NCI-H146 treated with DMSO at 0.1 percent for 48 hours (cell line): ENCODE measurements around the gene KRTAP10-8.
A peak's percentile ranks its signal among the peaks of the same experiment; 100 is the strongest.
"Not testable (repeated sequence)": the region's sequence is repeated elsewhere in the genome, so short reads cannot be mapped to it uniquely, and the experiment has no call there.

Experiments
- DNase-seq: peaks from one replicate; lab custom pipeline; 2025; ENCODE audit not compliant: unreplicated experiment; lab: John Stamatoyannopoulos, UW

The KRTAP10-8 gene

DNA sequence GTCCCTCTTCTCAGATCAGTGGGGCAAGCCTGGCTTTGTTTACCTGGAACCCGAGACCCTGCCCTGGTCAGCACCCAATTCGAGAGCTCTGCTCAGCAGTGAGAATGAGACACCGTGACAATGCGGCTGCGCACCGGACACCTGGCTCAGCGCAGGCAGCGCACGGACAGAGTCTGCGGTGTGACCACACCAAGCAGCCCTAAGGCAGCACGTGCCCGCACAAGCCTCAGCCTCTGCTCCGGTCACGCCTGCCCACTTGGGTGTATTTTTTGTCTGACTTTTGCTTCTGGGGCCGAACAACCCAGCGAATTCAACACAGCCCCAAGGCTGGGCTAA, 4.7 kb downstream of the KRTAP10-8 start:
- peak; percentile 6 for DNase-seq

DNA sequence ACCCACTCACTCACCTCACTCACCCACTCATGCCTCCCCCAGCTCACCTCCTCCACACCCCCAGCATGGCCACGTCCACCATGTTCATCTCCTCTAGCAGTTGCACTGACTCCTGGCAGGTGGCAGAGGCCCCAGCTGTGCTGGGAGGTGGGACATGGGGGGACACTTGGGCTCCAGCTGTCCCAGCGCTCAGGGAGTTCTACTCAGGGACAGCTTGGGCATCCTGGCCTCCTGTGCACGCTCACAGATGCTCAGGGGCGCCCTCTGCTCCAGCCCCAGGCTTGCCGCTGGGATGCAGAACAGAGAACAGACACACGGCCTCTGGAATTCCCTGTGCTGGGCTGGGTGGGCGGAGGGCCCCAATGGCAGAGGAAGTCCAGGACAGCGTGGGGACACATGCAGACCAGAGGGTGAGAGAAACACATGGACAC, 5.2 kb downstream of the KRTAP10-8 start:
- no peak for DNase-seq

DNA sequence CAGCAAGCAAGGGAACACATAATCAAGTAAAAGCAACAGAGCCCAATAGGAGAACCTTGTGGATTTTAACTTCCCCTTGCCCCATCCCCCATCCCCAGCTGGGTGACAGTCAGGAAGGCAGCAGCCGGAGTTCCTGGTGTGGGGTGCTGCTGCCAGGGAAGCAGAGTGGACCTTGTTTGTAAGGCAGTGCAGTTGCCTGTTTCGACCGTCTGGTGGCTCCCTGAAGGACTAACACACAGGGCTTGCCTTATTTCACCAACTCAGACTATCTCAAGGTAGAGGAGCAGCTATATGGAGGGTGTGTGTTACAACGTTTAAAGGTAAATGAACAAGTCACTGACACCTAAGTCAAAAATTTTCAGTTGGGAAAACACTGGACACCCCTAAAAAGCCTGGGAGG, 6.6 kb downstream of the KRTAP10-8 start:
- no peak for DNase-seq

DNA sequence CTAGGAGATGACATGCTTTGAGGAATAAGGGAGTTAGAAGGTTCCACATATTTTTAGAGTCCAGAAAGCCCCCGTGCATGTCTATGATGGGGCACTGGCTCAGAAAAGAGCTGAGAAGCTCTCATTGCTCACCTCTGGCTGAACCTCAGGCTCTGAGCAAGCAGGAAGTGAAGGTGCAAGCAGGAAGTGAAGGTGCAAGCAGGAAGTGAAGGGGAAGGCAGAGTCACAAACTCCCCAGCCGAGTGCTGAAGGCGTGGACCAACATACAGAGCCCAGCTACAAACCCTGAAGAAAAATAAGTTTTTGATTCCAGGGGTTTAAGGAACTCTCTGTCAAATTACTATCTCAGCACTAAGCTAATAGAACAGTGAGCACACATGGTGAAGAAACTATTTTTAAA, 7.0 kb downstream of the KRTAP10-8 start:
- DNase-seq, result no peak

DNA sequence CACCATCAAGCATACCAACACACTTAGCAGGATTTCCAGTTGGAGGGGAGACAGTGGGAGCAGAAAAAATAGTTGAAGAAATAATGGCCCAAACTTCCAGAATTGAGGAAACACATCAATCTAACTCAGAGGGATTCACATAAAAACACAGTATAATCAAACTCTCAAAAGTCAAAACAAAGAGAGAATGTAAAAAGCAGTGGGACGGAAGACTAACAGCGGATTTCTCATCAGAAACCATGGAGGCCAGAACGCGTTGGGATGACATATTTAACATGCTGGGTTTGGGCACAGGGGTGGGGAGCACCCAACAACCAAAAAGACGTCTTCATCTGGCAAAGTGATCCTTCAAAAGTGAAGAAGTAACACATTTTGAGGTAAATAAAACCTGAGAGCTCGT, 8.0 kb downstream of the KRTAP10-8 start:
- no peak for DNase-seq

DNA sequence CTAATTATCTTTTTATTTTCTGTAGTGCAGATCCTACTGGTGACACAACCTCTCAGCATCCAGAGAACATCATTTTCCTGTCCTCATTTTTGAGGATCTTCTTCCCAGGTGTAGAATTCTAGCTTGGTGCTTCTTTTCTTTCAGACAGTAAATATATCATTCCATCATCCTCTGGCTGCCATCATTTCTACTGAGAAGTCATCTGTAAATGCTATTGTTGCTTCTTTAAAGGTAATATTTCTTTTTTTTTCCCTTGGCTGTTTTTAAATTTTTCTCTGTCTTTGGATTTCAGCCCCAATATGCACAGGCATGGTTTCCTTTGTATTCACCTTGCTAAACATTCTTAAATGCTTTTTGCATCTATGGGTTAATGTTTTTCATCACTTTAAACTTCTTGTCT, 11.7 kb downstream of the KRTAP10-8 start:
- no peak for DNase-seq

DNA sequence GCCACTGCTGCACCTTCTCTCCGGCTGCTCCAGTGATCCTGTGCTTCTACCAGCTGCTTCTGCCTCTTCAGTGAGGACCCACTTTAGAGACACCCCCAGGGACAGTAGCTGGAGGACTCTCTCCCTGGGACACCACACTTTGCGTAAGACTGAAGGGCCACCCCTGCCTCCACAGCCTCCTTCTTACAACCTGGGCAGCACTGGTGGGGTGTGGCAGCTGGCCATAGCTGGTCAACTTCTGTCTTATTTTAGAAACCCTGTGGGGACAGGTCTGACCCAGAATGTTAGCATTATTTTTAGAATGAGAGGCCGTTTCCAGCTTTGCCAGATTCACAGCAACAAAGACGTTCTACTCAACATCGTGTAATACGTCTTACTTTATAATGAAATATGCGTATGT, 13.9 kb downstream of the KRTAP10-8 start:
- no peak for DNase-seq

DNA sequence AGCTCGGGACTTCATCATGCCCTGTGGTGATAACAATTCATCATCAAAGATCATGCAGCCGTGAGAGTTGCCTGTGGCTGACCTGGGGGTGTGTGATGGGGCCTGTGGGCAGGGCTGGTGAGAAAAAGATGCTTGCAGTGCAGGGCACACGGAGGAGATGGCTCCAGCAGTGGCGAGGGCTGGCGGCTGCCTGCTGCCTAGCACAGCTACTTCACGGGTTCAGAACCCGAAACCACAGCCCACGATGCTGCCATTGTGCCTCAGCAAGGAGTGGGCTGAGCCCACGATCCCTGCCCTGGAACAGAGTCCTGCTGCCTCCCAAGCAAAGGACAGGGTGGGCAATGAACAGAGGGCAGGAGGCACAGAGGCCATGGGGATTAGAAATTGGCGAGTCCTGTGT, 14.4 kb downstream of the KRTAP10-8 start:
- DNase-seq, result no peak

DNA sequence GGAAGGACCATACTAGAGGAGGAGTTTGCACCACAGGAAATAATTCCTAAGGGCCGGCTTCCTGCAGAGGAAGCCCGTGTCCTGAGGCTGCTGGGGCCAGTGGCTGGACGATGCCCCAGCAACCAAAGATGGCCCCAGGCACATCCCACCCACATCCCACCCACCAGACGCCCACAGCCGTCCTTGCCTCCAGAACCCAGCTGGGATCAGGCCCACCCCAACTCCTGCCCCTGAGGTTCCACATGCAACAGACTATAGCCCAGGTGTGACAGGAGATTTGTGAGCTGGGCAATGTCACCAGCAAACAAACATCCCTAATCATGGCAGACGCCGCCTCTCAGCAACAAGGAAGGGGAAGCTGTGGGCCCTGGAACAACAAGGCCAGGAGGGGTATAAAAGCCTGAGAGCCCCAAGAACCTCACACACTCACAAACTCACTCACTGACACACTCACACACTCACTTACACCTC, 14.8 kb downstream of the KRTAP10-8 start, which contains the start of gene KRTAP10-9:
Gene KRTAP10-9, plus strand, starts transcription at position 421 of the 471 bp plus-strand sequence. CDS start 79 bp downstream, outside the sequence.
- DNase-seq, result peak; percentile 54

DNA sequence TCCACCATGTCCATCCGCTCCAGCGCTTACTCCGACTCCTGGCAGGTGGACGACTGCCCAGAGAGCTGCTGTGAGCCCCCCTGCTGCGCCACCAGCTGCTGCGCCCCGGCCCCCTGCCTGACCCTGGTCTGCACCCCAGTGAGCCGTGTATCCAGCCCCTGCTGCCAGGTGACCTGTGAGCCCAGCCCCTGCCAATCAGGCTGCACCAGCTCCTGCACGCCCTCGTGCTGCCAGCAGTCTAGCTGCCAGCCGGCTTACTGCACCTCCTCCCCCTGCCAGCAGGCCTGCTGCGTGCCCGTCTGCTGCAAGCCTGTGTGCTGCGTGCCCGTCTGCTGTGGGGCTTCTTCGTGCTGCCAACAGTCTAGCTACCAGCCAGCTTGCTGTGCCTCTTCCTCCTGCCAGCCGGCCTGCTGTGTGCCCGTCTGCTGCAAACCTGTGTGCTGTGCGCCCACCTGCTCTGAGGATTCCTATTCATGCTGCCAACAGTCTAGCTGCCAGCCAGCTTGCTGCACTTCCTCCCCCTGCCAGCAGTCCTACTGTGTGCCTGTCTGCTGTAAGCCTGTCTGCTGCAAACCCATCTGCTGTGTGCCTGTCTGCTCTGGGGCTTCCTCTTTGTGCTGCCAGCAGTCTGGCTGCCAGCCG, 15.4 kb downstream of the KRTAP10-8 start:
- DNase-seq, result peak; percentile 54

DNA sequence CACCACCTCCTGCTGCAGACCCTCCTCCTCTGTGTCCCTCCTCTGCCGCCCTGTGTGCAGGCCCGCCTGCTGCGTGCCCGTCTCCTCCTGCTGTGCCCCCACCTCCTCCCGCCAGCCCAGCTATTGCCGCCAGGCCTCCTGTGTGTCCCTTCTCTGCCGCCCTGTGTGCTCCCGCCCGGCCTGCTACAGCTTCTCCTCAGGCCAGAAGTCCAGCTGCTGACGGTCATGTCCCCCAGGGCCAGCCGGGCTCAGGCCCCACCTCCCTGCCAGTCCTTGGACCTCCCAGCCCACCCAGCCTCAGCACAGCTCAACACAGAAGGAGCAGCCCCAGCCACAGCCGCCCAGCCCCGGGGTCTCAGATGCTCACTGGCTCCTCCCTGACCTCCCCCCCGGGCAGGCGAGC, 16.0 kb downstream of the KRTAP10-8 start:
- not testable (repeated sequence) for DNase-seq

DNA sequence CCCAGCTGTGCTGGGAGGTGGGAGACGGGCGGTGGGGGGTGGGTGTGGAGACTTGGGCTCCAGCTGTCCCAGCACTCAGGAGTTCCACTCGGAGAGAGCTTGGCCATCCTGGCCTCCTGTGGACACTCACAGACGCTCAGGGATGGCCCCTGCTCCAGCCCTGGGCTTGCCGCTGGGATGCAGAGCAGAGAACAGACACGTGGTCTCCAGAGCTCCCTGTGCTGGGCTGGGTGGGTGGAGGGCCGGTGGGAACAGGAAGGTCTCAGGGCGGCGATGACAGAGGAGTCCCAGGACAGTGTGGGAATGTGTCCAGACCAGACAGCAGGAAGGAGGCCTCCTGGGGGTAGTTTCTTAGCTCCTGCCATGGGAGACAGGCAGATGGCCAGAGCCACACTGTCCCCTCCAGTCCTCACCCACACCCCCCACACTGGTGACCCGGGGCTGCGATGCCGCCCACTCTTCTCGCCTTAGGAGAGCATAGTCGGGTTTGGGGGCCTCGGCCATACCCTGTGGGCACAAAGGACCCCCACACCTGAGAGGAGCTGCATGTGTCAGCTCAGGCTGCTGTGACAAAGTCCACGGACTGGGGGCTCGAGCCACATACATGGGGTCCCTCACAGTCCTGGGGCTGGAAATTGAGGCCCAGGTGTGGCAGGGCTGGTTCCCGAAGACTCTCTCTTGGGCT, 17.0 kb downstream of the KRTAP10-8 start:
- no peak for DNase-seq

DNA sequence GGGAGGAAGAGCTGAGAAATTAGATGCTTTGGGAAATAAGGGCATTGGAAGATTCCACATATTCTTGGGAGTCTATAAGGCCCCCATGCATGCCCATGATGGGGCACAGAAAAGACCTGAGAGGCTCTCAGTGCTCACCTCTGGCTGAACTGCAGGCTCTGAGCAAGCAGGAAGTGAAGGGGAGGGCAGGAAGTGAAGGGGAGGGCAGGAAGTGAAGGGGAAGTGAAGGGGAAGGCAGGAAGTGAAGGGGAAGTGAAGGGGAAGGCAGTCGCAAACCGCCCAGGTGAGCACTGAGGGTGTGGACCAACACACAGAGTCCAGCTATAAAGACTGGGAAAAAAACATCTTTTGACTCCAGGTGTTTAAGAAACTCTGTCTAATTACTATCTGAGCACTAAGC, 18.6 kb downstream of the KRTAP10-8 start:
- DNase-seq, result no peak

DNA sequence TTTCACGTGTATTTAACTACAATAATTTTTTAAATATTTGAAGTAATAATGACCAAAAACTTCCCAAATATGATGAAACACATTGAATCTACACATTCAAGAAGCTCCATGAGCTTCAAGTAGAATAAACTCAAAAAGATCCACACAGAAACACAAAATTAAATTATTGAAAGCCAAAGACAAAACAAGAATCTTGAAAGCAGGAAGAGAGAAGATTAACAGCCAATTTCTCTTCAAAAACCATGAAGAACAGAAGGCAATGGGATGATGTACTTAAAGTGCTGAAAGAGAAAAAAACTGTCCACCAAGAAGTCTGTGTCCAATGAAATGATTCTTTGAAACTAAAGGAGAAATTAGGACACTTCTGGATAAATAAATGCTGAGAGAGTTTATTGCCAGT, 20.2 kb downstream of the KRTAP10-8 start:
- DNase-seq, result no peak

DNA sequence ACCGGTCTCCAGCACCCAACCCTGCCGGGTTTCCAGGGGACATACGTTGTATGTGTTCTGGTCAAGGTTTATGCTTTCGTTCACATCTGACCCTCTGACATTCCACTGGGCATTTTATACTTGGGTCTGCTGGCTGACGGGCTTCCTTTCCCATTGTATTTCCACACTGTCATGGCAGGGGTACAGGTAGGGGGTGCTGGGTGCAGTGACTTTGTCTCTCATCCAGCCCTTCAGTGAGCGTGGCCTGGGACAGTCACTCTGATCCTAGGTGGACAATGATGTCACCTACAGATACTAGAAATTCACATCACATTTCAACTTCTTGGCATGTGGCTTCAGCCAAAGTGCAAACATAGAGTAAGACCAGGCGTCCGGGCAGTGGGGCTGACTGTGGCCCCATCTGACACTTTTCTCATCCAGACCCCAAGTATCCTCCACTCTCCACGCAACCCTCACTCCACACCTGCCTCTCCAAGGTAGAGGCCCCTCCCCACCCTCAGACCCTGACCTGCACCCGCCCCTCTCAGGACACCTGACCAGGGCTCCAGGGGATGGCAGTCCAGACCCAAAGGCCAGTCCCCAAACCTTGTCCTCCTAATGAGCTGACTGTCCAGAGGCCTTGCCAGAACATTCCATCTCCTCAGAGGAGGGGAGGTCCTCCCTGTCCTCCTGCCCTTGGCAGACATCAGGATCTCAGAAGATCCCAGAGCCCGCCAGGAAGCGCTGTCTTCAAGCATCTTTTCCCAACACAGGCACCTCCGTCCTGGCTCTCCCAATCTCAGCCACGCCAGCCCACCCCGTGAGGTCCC, 24.5 kb downstream of the KRTAP10-8 start:
- DNase-seq, result no peak

DNA sequence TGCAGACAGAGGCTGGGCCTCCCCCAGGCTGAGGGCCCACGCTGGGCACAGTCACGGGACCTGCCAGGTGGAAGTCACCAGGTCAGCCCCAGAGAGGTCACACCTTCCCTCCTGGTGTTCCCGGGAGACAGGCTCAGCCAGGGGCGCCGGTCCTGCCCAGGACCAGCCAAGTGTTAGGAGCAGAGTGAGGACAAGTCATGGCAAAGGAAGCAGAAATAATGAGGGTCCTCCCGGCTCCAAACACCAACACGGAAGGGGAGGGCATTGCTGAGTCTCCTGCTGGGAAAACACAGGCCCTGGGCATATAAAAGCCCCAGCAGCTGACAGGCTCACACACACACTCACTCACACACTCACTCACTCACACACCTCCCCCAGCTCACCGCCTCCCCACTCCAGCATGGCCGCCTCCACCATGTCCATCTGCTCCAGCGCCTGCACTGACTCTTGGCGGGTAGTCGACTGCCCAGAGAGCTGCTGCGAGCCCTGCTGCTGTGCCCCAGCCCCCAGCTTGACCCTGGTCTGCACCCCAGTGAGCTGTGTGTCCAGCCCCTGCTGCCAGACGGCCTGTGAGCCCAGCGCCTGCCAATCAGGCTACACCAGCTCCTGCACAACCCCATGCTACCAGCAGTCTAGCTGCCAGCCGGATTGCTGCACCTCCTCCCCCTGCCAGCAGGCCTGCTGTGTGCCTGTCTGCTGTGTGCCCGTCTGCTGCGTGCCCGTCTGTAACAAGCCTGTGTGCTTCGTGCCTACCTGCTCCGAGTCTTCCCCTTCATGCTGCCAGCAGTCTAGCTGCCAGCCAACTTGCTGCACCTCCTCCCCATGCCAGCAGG, 25.4 kb downstream of the KRTAP10-8 start, which contains the start of gene KRTAP10-10:
Gene KRTAP10-10, plus strand, starts transcription at position 339 of the 833 bp plus-strand sequence. Its CDS starts 62 bp downstream, at position 401.
- peak; percentile 18 for DNase-seq

DNA sequence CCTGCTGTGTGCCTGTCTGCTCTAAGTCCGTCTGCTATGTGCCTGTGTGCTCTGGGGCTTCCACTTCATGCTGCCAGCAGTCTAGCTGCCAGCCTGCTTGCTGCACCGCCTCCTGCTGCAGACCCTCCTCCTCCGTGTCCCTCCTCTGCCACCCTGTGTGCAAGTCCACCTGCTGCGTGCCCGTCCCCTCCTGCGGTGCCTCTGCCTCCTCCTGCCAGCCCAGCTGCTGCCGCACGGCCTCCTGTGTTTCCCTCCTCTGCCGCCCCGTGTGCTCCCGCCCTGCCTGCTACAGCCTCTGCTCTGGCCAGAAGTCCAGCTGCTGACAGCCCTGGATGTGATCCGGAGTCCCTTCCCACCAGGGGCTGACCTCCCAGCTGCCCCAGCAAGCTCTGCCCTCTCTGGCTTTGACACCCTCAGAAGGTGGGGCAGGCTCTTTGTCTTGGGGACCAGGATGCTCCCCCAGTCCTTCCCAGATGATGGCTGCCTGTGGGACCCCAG, 26.0 kb downstream of the KRTAP10-8 start:
- not testable (repeated sequence) for DNase-seq

DNA sequence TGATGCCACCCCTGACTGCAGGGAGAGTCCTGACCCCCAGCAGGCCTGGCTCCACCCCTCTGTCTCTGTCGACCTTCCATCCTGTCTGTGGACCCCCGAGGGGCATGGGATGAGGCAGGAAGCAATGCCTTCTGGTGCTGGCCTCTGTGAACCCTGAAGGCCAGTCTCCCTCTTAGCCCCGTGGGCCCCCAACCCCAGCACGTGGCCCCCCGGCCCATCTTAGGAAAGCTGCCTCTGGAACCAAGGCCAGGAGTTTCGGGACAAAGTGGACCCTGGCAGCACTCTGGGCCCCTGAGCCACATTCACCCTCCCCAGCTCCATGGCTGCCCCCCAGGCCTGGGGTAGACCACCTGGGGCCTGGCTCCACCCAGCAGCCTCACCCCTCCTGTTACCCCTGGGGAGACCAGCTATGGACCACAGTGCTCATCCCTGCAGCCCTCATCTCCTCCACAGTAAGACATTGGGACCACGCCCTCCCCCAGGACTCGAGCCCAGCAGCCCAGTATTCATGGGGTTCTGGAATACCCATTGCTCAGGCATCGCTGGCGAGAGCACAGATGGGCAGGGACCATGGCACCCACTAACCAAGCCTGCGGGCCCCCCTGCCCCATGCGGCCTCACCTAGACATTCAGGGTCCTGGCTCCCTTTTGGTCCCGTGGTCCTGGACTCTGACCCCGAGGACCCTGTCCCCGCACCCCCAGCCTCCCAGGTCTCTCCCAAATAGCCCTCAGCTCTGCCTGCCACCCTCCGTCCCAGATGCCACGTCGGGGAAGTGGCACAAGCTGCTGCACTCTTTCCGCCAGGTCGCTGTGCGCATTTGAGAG, 26.8 kb downstream of the KRTAP10-8 start:
- not testable (repeated sequence) for DNase-seq

DNA sequence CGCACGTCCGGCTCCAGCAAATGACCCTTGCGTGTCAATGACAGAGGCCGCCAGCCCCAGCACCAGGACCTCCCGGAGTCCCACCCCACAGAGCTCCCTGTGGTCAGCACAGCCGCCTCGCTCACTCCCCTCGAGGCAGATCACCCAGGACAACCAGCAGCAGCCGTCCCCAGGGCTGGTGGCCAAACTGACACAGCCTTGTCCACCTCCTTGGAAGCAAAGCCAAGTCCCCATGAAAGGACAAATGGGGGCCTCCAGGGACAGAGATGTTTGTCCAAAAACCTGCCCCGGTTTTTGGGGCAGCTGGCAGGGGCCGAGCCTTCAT, 27.4 kb downstream of the KRTAP10-8 start:
- no peak for DNase-seq

DNA sequence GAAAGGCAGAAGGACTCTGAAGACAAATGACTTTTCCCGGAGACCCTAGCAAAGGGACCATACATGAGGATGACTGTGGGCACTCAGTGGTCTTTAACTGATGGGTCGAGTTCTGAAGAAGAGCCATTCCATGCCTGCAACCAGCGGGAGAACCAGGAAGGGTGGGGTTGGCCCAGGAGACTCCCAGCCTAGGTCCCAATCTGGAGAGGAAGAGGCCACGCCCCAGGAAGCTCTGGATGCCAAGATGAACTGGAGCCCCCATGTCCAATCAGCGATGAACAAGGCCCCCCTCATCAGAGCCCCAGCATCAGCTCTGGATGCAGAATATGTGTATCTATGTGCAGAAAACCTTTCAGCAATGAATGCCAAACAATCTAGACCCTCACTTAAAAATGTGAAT, 28.9 kb downstream of the KRTAP10-8 start:
- DNase-seq, result no peak
